ENCODE results near the gene RORB.
"Not testable (repeated sequence)": the region's sequence is repeated elsewhere in the genome, so short reads cannot be mapped to it uniquely, and the experiment has no call there.

Gene RORB

GRCh38 chr9:74517188-74517587, 20.1 kb downstream of the RORB start:
- DNase-seq: no peak

- no peak for DNase-seq
Measured at GRCh38 chr9:74519419-74519818, 22.3 kb downstream of the RORB start.

GRCh38 chr9:74521009-74521408, 23.9 kb downstream of the RORB start:
- DNase-seq: no peak

GRCh38 chr9:74524289-74524688, 27.2 kb downstream of the RORB start:
- no peak for DNase-seq

- DNase-seq: no peak
Measured at GRCh38 chr9:74526215-74526614, 29.1 kb downstream of the RORB start.

- DNase-seq: no peak
Measured at GRCh38 chr9:74527718-74528117, 30.6 kb downstream of the RORB start.

- DNase-seq: no peak
Measured at GRCh38 chr9:74528207-74528606, 31.1 kb downstream of the RORB start.

GRCh38 chr9:74530458-74530857, 33.3 kb downstream of the RORB start:
- not testable (repeated sequence) for DNase-seq

- DNase-seq: no peak
Measured at GRCh38 chr9:74533253-74533652, 36.1 kb downstream of the RORB start.

- DNase-seq: no peak
Measured at GRCh38 chr9:74534841-74535240, 37.7 kb downstream of the RORB start.

- no peak for DNase-seq
Measured at GRCh38 chr9:74543145-74543544, 46.0 kb downstream of the RORB start.

GRCh38 chr9:74551266-74551665, 54.1 kb downstream of the RORB start:
- DNase-seq: no peak

- no peak for DNase-seq
Measured at GRCh38 chr9:74554751-74555419, 57.8 kb downstream of the RORB start.

- no peak for DNase-seq
Measured at GRCh38 chr9:74555565-74555964, 58.4 kb downstream of the RORB start.

- DNase-seq: no peak
Measured at GRCh38 chr9:74556685-74557084, 59.5 kb downstream of the RORB start.

- DNase-seq: no peak
Measured at GRCh38 chr9:74557571-74557970, 60.4 kb downstream of the RORB start.

- DNase-seq: no peak
Measured at GRCh38 chr9:74562611-74563010, 65.5 kb downstream of the RORB start.

GRCh38 chr9:74570879-74571512, 73.9 kb downstream of the RORB start:
- no peak for DNase-seq

- DNase-seq: no peak
Measured at GRCh38 chr9:74573640-74574191, 76.6 kb downstream of the RORB start.

- DNase-seq: no peak
Measured at GRCh38 chr9:74576176-74576575, 79.0 kb downstream of the RORB start.

- no peak for DNase-seq
Measured at GRCh38 chr9:74577956-74578355, 80.8 kb downstream of the RORB start.

GRCh38 chr9:74589576-74589975, 92.4 kb downstream of the RORB start:
- DNase-seq: no peak

- DNase-seq: no peak
Measured at GRCh38 chr9:74595286-74595685, 98.2 kb downstream of the RORB start.

GRCh38 chr9:74598874-74599273, 101.7 kb downstream of the RORB start:
- no peak for DNase-seq
